HG02884 (cell line): ENCODE data around the gene SPON1.

Source experiments
- ATAC-seq: cut with Tn5 transposase; IDR thresholded peaks from one replicate; pipeline ENCODE4 v1.9.1; 2021; ENCODE audit warnings: mild to moderate bottlenecking, moderate library complexity; ENCODE audit not compliant: unreplicated experiment

The SPON1 gene

DNA sequence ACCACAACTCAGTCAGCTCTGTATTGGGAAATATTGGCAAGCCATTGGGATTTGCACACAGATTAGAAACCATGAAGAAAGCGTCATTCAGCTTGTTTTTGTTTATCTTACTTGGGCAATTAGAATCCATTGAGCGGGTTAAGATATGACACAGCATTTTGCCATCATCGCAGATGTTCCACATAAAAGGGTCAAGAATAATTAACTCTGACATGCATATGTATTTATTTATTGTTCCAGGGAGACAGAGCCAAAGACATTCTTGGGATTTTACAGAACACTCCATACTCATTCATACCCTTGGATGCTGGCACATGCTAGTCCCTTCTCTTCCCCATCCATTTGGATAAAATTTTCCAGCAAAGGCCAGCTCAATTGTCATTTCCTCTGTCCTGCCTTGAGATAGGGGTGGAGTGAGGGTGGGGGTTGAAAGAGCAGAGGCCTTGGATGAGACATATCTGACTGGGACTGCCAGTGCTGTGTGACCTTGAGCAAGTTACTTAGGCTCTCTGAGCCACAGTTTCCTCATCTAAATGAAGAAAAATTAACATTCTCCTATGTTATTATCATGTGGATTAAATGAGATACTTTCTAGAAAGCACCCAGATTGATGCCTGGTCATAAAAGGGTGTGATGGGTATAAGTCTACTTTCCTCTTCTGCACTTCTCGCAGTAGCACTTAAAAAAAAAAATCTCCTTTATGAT, 216.7 kb downstream of the SPON1 start:
- no peak for ATAC-seq

DNA sequence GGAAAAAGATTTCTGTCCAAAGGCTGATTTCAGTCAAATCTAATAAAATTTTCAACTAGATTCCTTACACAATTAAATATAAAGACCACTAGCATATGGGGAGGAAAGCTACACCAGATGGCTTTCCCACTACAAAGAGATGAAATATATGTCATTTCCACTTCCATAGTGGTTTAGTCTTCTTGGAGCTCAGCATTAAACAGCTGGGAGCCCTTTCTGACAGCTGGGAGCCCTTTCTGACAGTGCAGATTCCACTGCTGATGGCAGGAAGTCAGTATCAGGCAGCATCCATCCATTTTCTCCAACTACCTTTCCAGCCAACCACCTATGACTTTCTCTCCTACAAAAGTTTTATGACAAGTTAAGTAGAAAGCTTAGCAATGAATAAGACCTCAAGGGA, 218.6 kb downstream of the SPON1 start:
- ATAC-seq, result no peak

DNA sequence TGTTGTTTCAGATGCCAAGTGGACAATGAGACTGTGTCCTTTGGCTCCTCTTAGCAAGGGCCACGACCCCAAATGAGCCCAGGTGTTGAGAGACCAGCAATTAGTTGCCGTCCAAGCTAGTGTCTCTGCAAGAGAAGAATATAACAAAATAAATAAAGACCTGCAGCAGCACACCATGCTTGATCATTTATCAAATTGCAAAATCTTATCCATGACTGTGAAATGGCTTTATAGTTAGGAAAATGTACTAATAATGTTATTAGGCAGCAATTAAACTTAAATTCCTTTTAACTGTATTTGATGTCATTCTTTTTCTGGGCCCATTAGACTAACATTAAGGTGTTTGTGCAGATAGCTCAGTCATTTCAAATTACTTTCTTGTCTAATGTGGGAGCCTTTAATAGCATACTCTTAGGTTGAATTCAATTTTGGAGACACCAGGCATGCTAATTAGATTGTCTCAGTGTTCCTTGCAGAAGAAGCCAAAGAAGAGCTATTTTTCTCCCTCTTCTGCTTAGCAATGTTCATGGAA, 220.4 kb downstream of the SPON1 start:
- no peak for ATAC-seq

DNA sequence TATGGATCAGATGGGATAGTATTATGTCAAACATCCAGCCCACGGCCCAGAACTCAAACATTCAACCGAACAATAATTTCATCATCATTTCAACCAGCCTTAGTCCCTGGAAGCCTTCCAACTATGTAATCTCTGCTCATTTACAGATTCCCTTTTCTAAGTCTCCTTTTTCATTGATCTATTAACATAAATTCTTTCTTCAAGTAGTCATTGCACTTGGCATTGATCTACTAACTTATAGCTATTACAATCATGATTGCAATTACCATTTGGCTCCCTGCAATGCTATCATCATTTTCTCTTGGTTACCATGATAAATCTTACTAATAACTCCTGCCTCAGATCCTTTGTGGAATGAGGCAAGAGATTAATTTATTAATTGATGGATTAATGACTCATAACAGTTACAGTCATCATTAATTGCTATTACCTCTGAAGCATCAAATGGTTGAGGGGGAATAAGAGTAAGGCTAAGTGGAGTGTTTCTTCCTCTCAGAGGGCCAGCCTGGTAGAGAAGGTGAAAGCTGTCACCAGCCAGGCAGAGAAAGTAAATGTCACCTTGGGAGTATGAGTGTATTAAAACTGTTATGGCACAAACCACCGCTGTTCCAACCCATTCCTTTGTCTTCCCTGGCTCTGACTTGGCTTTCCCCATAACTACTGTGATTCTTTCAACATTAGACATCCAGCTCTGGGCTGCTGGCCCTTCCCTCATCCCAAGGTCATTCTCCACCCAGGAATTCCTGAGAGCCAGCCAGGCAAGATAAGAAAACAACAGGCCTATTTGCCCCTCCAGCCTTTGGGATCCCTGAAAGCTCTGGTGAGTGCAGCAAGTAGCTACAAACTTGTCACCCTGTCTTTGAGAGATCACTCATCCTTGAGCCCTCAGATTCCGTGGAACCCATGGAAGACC, 221.8 kb downstream of the SPON1 start:
- no peak for ATAC-seq

DNA sequence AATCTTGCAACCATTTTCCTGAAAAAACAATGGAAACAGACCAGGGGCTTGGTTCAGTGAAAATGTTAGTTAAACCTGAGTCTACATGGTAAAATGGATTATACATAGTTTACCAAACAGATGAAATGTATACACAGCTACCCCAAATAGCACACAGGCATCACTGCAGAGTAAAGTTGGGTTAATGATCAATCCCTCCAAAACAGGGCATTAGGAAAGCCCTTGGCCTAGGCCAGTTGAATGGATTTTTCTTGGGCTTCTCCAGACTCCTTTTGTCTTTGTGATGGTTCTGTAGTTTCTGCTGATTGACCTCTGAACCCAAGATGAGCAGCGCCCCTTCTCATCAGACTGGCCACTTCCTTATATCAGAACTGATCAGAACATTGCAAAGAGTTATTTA, 222.9 kb downstream of the SPON1 start:
- ATAC-seq, result no peak

DNA sequence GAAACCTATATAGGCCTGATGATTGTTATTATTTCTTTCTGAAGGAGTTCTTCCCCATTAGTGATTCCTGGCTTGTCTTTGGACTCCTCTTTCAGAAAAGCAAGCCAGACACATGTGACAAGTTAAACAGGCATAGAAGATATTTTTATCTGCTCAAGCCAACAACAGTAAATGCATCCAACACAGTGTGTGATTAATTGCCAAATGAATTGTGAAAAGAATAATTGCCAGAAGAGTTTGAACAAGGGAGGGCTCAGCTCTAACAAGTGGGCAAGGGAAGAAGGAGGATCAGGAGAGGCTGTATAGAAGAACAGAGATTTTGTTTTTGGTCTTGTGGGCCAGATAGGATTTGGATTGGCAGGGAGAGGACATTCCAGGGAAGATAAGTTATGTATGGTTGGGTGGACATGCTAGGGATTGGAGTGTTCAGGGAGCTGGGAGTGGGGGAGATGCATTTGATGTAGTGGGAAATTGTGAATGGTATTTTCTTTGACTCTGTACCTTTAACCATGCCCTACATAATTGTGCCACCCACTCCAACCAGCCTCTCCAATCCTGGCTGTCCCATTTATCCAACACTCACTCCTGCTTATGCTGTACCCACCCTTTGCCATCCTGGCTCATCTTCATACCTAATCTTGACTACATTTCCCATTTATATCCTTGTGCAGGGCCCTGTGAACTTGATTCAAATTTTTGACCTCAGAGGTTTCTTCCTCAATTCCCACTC, 223.7 kb downstream of the SPON1 start:
- ATAC-seq, result no peak

DNA sequence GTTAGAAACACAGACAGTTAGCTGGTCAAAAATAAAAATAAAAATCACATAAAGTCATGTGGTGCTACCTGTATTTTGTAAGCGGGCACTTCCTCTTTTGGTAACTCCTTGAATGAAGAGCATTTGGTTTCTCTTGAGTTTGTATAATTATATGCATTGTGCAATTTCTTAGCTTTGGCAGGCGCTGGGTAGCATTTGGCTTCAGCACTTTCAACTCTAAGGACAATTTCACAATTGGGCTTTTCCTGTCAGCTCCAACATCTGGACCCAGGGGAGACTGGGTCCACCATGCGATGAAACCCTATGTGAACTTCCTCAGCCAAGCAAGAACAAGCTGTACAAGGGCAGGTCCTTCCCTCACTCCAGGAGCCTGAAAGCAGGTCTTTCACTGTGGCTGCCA, 227.4 kb downstream of the SPON1 start:
- no peak for ATAC-seq

DNA sequence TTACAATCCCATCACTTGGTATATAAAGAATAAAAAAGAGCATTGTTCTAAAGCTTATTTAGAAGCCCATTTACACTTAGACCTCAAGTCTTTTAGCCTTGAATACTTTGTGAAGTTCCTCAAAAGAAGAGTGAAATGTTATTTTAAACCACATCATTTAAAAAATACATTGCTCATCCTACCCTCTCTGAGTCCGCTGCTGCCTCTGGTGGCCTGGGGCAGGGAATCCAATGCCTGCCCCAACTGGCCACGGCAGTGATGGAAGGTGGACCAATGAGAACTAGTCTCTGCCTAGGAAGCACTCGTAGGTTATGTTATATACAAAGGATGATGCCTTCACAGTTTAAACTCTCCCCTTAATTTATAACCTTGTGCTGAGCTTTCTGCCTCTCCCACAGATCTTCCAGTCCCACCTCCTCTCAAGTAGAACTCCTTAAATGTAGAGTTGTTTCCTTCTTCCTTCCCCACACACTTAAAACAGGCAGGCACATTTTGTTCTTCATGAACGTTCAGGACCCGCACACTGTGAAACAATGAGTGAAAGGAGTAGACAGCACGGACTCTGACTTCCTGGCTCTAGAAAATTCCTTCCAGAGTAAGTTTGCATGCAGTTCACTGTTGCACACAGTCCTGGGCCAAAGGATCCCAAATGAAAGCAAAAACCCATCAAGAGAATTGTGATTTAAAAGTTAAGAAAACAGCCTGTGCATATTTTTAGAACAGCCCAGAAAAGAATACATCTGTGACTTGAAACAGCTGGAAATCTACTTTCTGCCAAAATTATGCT, 228.7 kb downstream of the SPON1 start:
- ATAC-seq, result no peak

DNA sequence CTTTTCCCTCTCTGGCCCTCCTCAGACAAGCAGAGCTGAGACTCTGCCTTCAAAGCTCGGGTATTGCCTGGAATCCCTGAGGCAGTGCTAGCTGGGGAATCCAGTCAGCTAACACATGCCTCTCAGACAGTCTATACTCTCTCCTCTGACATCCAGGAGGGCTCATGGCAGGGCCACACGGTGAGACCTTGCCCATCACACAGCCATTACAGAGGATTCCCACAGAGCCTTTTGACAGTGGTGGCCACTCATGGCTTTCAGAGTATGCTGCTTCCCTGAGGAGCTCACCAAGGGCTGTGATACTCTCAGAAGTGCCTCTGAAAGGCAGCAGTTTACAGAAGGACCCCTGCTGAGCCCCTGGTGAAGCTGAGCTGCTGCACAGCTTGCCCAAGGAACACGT, 231.1 kb downstream of the SPON1 start:
- ATAC-seq, result no peak

DNA sequence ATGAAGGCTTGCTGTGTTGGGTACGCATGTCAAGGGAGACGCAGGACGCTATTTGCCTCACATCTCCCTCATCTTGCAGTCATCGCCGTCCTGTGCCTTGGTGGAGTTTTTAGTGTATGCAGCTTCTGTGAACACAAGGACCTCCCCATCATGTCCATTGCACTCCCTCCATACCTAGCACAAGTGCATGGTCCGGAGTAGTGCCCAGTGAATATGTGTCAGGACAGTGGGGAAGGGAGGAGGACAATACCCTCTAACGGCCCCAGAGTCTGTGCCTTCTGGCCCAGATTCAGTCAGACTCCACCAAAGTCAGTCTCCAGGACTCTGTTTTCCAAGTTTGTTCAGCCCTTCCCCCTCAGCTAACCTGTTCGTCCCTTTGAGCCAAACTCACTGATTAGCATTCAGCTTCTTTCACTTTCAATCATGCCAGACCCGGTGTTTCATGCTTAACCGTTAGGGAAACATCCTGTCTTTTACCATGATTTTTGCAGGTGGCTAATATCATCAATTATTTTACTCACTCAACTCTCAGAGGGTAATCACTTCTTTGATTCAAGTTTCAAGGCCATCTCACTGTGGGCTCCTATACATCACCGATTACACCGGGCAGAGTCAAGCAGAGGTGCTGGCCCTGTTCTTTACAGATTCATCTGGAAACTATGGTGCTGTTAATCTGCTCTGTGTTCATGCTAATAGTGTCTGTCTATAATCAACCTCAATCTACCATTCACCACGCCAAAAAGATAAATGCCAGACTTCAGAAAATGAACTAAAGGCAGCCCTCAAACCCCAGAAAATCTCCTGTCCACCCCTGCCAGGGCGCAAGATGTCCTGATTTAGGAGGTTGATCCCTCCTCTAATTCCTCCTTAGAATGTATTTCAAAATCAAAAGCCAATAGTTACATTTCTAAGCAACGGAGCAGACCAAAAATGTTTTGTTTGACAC, 240.0 kb downstream of the SPON1 start:
- ATAC-seq, result peak; percentile 62

DNA sequence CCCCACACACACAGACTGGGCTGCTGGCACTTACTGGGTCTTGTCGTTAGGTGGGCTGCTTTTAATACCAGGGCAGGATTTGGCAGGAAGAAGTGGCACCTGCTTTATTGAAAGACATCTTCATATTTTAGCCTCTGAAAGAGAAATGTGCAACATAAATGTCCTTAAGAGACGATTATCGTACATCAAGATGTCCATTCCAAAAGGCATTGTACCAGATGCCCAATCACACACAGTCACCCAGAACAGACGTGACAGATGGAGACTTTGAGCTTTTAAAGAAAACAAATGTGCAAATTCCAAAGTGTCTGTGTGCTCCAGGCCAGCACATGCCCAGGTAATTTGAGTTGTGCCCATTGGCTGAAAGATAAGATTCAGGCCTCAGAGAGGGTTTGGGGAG, 240.8 kb downstream of the SPON1 start:
- ATAC-seq, result no peak

DNA sequence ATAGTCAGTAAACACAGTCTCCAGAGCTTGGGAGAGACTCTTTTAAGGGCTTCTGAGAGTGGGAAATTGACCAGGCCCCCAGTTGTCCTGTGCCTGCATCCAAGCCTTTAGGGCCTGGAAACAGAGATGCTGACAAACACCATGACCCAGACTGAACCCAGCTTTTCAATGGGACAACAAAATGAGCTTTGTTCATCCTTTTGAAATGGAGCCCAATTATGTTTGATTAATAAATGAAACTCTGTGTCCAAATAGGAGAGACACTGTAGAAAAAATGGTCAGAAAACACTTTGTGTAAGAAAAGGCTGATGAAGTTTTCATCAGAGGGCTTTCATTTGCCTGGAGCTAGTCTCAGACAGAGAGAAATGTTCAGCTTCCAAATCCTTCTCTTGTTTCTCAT, 250.5 kb downstream of the SPON1 start:
- no peak for ATAC-seq

DNA sequence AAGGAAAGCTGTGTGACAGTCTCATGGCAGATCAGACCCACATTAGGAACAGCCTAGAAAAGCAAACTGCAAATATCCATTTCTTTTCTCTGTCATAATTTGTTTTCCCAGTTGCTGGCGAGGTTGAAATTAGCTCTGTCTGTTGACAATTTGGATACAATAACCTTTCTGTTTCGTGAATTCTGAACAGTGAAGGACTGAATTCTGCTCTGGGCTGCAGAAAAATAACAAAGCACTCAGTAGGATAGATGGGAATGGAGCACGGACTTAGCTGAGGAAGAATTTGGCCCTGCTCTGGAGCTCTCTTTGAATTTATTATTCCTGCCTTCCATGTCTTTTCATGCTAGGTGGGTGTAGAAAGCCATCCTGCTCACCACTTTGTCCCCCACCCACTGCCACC, 256.2 kb downstream of the SPON1 start:
- no peak for ATAC-seq

DNA sequence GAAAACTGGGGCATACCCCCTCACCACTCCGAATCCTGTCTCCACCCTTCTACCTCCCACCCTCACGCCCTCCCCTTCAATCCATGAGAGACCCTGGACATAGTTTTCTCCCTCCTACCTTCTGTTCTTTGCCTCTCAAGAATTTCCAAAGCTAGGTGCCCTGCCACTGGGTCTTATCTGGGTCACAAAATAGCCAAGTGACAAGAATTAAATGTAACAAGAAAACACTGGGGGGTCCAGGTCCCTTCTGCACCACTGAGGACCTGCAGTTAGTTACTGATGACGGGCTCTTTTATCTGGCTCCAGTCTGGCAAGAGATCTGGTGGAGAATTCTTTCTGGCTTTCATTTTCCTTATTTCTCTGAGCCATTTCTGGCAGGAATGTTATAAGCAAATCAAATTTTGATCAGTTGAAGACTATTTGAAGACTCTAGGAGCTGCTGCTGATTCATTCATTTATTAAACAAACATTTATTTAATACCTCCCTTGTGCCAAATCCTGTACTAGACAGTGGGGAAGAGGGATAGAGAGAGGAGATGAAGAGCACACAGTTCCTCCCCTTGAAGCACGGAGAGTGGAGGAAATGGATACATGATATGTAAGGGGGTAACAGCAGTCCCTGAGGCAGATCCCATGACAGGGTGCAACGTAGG, 261.2 kb downstream of the SPON1 start:
- no peak for ATAC-seq

DNA sequence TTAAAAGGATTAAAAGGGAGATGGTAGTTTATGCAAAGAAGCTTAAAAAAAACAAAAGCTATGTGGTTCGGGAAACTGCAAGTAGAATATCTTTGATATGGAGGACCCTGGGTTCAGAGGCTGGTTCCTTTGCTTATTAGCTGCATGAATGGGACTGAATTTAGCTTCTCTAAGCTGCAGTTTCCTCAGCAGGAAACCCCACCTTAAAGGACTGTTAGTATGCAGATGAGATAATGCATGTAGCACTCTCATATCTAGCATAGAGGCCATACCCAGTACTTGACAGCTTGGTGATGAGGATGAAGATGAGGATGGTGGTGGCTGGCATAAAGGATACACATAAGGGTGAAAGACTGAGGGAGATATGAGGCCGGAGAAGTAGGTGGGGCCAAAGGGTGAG, 261.9 kb downstream of the SPON1 start:
- no peak for ATAC-seq

DNA sequence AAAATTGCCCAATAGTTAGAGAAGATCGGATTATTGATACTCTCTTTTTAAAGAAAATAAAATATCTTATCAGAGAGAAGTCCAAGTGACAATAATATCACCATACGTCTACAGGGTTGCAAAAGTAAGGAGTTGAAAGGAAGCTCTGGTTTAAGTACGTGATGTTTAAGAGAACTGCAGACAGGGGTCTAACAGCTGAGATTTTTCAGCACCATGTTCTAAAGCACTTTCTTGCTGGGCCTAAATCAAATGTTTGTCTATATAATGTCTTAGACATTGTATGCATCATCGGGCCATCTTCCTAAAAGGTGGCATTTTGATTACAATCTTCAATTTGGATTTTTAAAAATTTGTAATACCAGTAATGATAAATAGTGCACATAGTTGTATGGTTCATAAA, 263.1 kb downstream of the SPON1 start:
- ATAC-seq, result no peak

DNA sequence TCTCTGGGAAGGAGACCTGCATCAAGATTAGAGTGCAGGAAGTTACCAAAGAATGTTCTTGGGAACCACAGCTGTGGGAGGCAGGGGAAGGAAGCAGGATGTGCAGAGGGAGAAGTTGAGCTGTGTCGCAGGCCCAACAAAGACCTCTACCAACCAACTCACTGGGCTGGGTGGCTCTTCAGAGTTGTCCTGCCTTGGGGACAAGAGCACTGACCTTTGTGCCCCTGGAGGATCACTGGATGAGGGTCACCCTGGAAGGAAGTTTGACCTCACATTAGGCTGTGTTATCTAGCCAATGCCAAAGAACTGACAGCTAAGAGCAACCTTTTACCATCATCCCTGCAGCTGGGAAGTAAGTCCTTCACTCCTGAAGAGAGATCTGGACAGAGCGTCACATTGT, 265.8 kb downstream of the SPON1 start:
- ATAC-seq, result no peak

DNA sequence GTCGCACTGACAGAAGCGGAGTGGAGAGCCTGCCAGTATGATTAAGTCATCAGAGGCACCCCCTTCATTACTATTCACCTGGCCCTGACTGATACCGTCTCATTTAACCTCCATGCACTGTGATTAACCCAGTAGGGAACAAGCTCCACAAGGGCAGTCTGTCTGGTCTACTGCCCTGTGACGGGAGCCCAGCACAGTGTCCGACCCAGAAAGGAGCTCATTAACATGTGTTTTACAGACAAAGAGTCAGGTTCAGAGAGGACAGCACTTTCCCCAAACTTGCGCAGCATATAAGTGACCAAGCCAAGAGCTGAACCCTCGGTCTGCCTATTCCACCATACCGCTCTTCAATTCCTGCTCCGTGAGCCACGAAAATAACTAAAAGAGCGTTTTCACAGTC, 266.9 kb downstream of the SPON1 start:
- ATAC-seq, result no peak

DNA sequence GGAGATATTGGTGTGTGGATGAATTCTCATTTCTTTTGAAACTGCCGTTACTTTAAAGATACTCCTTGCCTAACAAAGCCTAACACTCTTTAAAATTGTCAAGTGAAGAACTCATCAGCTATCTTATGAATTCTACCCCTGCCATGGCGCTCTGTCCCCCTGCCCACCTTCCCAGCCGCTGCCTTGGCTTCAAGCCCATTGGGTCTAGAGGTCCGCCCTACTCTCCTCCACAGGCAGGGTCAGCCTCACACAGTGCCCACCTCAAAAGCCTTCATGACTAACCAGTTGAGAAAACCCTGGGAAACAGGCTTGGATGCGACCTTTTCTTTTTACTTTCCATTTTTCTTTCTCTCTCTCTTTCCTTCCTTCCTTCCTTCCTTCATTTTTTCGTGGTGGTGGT, 267.9 kb downstream of the SPON1 start:
- ATAC-seq, result no peak
